Mesenchymal stem cell (in vitro differentiated cells and primary cell): ENCODE data around the gene SLF2.

Source experiments
- DNase-seq: peaks from one replicate; pipeline ENCODE4 v3.0.0-alpha.2; 2013
- H2AFZ ChIP-seq: one replicate; pipeline ENCODE4 v1.6.1; 2013; ENCODE audit warnings: low read depth, mild to moderate bottlenecking, control low read depth, inconsistent platforms, low read length, moderate library complexity
- H2AK5ac ChIP-seq: 2 replicates; pipeline ENCODE4 v1.6.1; 2013; ENCODE audit warnings: low read length, moderate library complexity, mild to moderate bottlenecking, inconsistent platforms; ENCODE audit not compliant: severe bottlenecking
- H2BK120ac ChIP-seq: one replicate; pipeline ENCODE4 v1.6.1; 2013; ENCODE audit warnings: low read depth, mild to moderate bottlenecking, inconsistent platforms, low read length, moderate library complexity
- H2BK12ac ChIP-seq, 2 experiments: one replicate each; pipeline ENCODE4 v1.6.1; 2013; ENCODE audit warnings: inconsistent platforms in 2 of 2, low read length in 2 of 2, mild to moderate bottlenecking in 2 of 2, moderate library complexity in 2 of 2, control low read depth in 1 of 2
- H2BK15ac ChIP-seq: one replicate; pipeline ENCODE4 v1.6.1; 2013; ENCODE audit warnings: mild to moderate bottlenecking, low read depth, inconsistent platforms; ENCODE audit not compliant: poor library complexity, severe bottlenecking
- H2BK5ac ChIP-seq: 2 replicates; pipeline ENCODE4 v1.6.1; 2013; ENCODE audit warnings: low read depth, mild to moderate bottlenecking, low read length, control low read depth, inconsistent platforms; ENCODE audit not compliant: poor library complexity, severe bottlenecking
- H3K14ac ChIP-seq, 2 experiments: one replicate each; pipeline ENCODE4 v1.6.1; 2013; ENCODE audit warnings: inconsistent platforms in 2 of 2, low read length in 2 of 2, control low read depth in 1 of 2, mild to moderate bottlenecking in 1 of 2, moderate library complexity in 1 of 2
- H3K18ac ChIP-seq, 2 experiments: one replicate each; pipeline ENCODE4 v1.6.1; 2013; ENCODE audit warnings: inconsistent platforms in 2 of 2, low read length in 2 of 2, control low read depth in 1 of 2, low read depth in 1 of 2, mild to moderate bottlenecking in 1 of 2
- H3K23ac ChIP-seq, 2 experiments: one replicate each; pipeline ENCODE4 v1.6.1; 2013; ENCODE audit warnings: inconsistent platforms in 2 of 2, low read length in 2 of 2, mild to moderate bottlenecking in 2 of 2, moderate library complexity in 2 of 2, control low read depth in 1 of 2
- H3K27ac ChIP-seq: 2 replicates; pipeline ENCODE4 v1.5.1; 2013; ENCODE audit warnings: mild to moderate bottlenecking, moderate library complexity, low read length, control low read depth, inconsistent platforms; ENCODE audit not compliant: poor library complexity, severe bottlenecking
- H3K27me3 ChIP-seq, 2 experiments: 2 replicates each; pipeline versions ENCODE4 v1.6.1 to v1.7.0; 2013; ENCODE audit warnings: low read length in 2 of 2, mild to moderate bottlenecking in 2 of 2, moderate library complexity in 2 of 2, control low read depth in 1 of 2, inconsistent platforms in 1 of 2; ENCODE audit not compliant: control insufficient read depth in 1 of 2, insufficient read depth in 1 of 2
- H3K36me3 ChIP-seq, 2 experiments: 2 replicates each; pipeline versions ENCODE4 v1.6.1 to v1.7.0; 2013; ENCODE audit warnings: low read length in 2 of 2, control low read depth in 1 of 2, inconsistent platforms in 1 of 2, low read depth in 1 of 2, mild to moderate bottlenecking in 1 of 2; ENCODE audit not compliant: insufficient read depth in 2 of 2, control insufficient read depth in 1 of 2
- H3K4ac ChIP-seq, 2 experiments: one replicate each; pipeline ENCODE4 v1.6.1; 2013; ENCODE audit warnings: inconsistent platforms in 2 of 2, low read length in 2 of 2, mild to moderate bottlenecking in 2 of 2, moderate library complexity in 2 of 2, control low read depth in 1 of 2, low read depth in 1 of 2
- H3K4me1 ChIP-seq: 2 replicates; pipeline ENCODE4 v1.6.1; 2013; ENCODE audit warnings: low read depth, low read length, control low read depth; ENCODE audit not compliant: control insufficient read depth, insufficient read depth
- H3K4me2 ChIP-seq: 2 replicates; pipeline ENCODE4 v1.6.1; 2013; ENCODE audit warnings: low read length, mild to moderate bottlenecking, inconsistent platforms; ENCODE audit not compliant: poor library complexity, severe bottlenecking
- H3K4me3 ChIP-seq, 2 experiments: 2 replicates each; pipeline versions ENCODE4 v1.5.1 to v1.7.0; 2013; ENCODE audit warnings: low read length in 2 of 2, mild to moderate bottlenecking in 2 of 2, control low read depth in 1 of 2, low read depth in 1 of 2; ENCODE audit not compliant: insufficient read depth in 1 of 2
- H3K79me1 ChIP-seq: replicated peaks from 2 replicates; pipeline ENCODE4 v1.6.1; 2013; ENCODE audit warnings: mild to moderate bottlenecking, control low read depth, low read length, inconsistent platforms; ENCODE audit not compliant: poor library complexity, severe bottlenecking
- H3K9ac ChIP-seq: 2 replicates; pipeline ENCODE4 v1.7.0; 2013; ENCODE audit warnings: mild to moderate bottlenecking, low read length, moderate library complexity
- H3K9me3 ChIP-seq: 2 replicates; pipeline ENCODE4 v1.7.0; 2013; ENCODE audit warnings: mild to moderate bottlenecking, low read length; ENCODE audit not compliant: control insufficient read depth
- H4K8ac ChIP-seq: one replicate; pipeline ENCODE4 v1.6.1; 2013; ENCODE audit warnings: inconsistent platforms, mild to moderate bottlenecking, low read length, moderate library complexity
- H4K91ac ChIP-seq: one replicate; pipeline ENCODE4 v1.6.1; 2013; ENCODE audit warnings: mild to moderate bottlenecking, low read length, inconsistent platforms
- WGBS: methylation state at CpG from one replicate; pipeline ENCODE4 v1.1.7; 2013; ENCODE audit warnings: mixed read lengths; 5-methylcytosine and 5-hydroxymethylcytosine counted together

The SLF2 gene

DNA sequence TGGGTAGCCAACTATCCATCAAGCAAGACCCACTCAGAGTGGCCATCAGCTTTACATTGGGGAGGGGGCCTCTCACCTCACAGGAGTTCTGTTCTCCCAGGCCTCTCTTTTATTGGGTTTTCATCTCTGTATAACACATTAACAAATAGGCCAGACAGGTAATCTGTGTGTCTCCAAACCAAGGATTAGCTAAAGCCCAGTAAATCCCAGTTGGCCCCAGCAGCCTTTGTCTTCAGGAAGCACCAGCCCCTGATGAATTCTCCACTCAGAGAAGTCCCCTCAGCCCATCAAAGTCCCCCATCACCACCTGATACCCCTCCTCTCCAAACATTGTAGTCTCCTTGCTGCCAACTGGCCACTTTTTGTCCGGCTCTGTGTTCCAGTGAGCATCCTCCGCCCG lies 16.9 kb upstream of the SLF2 start:
- Histone ChIP-seq H3K4ac (no peak overlapping the region), H3K9ac (no peak overlapping the region), H3K27me3 (peaks cover 0 to 14% of the 10 kb centered on the region in 2 experiments), H3K27ac (no peak overlapping the region), H3K4me3 (no peak overlapping the region), H4K91ac (no peak overlapping the region), H4K8ac (no peak overlapping the region), H2BK5ac (no peak overlapping the region), H3K4me2 (no peak overlapping the region), H2AK5ac (peak overlapping the region; percentile 37), H3K79me1 (no peaks in the 10 kb centered on the region), H3K4me1 (peaks cover 7% of the 10 kb centered on the region), H3K14ac (no peak overlapping the region), H2BK15ac (peak overlapping the region; percentile 80), H3K9me3 (no peaks in the 10 kb centered on the region), H3K23ac (no peak overlapping the region), H2BK120ac (no peak overlapping the region), H3K18ac (no peak overlapping the region), H3K36me3 (no peaks in the 10 kb centered on the region), H2BK12ac (peak overlapping the region; percentile 15 to 61), H2AFZ (no peak overlapping the region)
- 90% methylated on average over 3 of the region's 3 CpGs for WGBS
- DNase-seq = no peak

DNA sequence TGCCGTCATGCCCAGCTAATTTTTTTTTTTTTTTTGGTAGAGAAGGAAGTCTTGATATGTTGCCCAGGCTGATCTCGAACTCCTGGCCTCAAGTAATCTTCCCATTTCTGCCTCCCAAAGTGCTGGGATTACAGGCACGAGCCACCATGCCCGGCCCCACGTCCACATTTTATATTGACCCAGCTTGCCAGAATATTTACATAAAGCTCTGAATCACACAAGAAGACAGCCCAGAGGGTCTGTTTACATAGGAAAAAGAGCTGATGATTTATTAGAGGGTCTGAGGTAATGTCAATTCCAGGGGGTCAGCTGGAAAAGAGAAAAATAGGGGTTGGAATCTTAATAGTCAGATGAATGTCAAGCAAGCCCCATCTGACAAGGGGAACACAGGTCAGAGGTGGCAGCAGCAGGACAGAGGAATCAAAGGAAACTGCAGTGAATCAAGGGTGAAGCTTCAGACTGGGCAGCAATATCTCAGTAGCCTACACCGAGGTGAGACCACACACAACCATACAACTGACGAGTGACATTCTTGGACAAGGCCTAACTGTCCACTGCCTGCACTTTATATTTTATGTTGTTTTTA lies 15.8 kb upstream of the SLF2 start:
- no peak overlapping the region for H4K8ac ChIP-seq
- no peak overlapping the region for H2BK120ac ChIP-seq
- no peak overlapping the region for H3K14ac ChIP-seq
- H2AK5ac ChIP-seq = no peak overlapping the region
- no peak overlapping the region for H3K4me3 ChIP-seq
- H2BK15ac ChIP-seq = no peak overlapping the region
- no peaks in the 10 kb centered on the region for H3K79me1 ChIP-seq
- no peaks in the 10 kb centered on the region for H3K36me3 ChIP-seq
- H2BK5ac ChIP-seq = no peak overlapping the region
- DNase-seq = peak; percentile 41
- no peak overlapping the region for H4K91ac ChIP-seq
- H3K27ac ChIP-seq = no peak overlapping the region
- no peak overlapping the region for H2AFZ ChIP-seq
- no peak overlapping the region for H3K4me2 ChIP-seq
- peaks cover 6% of the 10 kb centered on the region for H3K4me1 ChIP-seq
- H3K9ac ChIP-seq = no peak overlapping the region
- H3K23ac ChIP-seq = no peak overlapping the region
- H3K4ac ChIP-seq = no peak overlapping the region
- peak overlapping the region in 1 of 2 experiments; percentile 1 for H2BK12ac ChIP-seq
- no peak overlapping the region for H3K18ac ChIP-seq
- WGBS = 23% methylated on average over 5 of the region's 7 CpGs
- no peaks in the 10 kb centered on the region for H3K9me3 ChIP-seq
- peaks cover 0 to 21% of the 10 kb centered on the region in 2 experiments for H3K27me3 ChIP-seq

DNA sequence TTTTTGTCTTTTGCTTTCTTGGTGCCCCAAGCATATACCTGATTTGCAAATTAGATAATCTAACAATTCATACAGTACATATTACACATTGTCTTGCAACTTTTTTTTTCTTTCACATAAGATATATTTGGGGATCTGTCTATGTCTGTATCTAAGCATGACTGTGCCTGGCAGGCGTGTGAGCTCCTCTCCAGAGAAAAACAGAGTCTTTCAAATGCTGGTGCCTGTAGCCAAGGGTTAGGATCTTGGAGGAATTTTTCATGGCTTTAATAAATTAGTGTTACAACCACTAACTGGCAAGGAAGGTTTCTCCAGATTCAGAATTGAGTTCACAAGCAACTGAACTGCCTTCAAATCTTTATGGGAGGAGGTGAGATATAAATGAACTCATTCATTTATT lies 14.8 kb upstream of the SLF2 start:
- H2BK12ac ChIP-seq = no peak overlapping the region
- no peak for DNase-seq
- H3K9ac ChIP-seq = no peak overlapping the region
- no peak overlapping the region for H4K91ac ChIP-seq
- H3K4me2 ChIP-seq = no peak overlapping the region
- no peak overlapping the region for H3K23ac ChIP-seq
- H3K27ac ChIP-seq = no peak overlapping the region
- no peak overlapping the region for H3K4me3 ChIP-seq
- no peaks in the 10 kb centered on the region for H3K9me3 ChIP-seq
- H2BK15ac ChIP-seq = no peak overlapping the region
- no peak overlapping the region for H2AFZ ChIP-seq
- no peaks in the 10 kb centered on the region for H3K79me1 ChIP-seq
- H3K14ac ChIP-seq = no peak overlapping the region
- H3K18ac ChIP-seq = no peak overlapping the region
- WGBS = 74% methylated on average over 1 of the region's 1 CpG
- no peak overlapping the region for H2AK5ac ChIP-seq
- H3K36me3 ChIP-seq = no peaks in the 10 kb centered on the region
- H2BK120ac ChIP-seq = no peak overlapping the region
- peaks cover 4% of the 10 kb centered on the region for H3K4me1 ChIP-seq
- H2BK5ac ChIP-seq = no peak overlapping the region
- no peak overlapping the region for H3K4ac ChIP-seq
- H3K27me3 ChIP-seq = peaks cover 0 to 21% of the 10 kb centered on the region in 2 experiments
- H4K8ac ChIP-seq = no peak overlapping the region

DNA sequence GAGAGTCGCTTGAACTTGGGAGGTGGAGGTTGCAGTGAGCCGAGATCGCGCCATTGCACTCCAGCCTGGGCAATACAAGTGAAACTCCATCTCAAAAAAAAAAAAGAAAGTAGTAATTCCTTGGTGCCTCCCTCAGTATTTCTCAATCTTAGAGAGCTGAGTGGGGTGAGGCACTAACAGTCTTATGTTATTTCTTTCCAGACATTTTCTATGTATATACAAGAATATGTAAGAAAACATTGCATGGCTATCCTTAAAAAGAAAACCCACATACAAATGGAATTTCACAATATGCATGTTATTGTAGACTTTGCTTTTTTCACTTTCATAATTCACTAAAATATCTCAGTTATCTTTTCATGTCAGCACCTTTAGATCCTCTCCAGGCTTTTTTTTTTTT lies 13.6 kb upstream of the SLF2 start:
- Histone ChIP-seq H3K79me1 (no peaks in the 10 kb centered on the region), H3K36me3 (no peaks in the 10 kb centered on the region), H2BK12ac (no peak overlapping the region), H2BK15ac (no peak overlapping the region), H3K4me2 (no peak overlapping the region), H4K8ac (no peak overlapping the region), H3K4me3 (no peak overlapping the region), H2BK120ac (no peak overlapping the region), H2BK5ac (no peak overlapping the region), H3K4ac (no peak overlapping the region), H3K18ac (no peak overlapping the region), H3K27me3 (peaks cover 0 to 21% of the 10 kb centered on the region in 2 experiments), H3K27ac (no peak overlapping the region), H4K91ac (no peak overlapping the region), H2AK5ac (no peak overlapping the region), H3K23ac (no peak overlapping the region), H2AFZ (no peak overlapping the region), H3K14ac (no peak overlapping the region), H3K9me3 (no peaks in the 10 kb centered on the region), H3K9ac (no peak overlapping the region), H3K4me1 (peaks cover 4% of the 10 kb centered on the region)
- DNase-seq = no peak
- 100% methylated on average over 1 of the region's 4 CpGs for WGBS
